SK-N-MC (cell line): ENCODE data around the gene ATP6V0B.

ENCODE experiments used
- DNase-seq: peaks from one replicate; pipeline ENCODE4 v3.0.0-alpha.2; 2011; ENCODE audit warnings: low read depth, low spot score
- H3K27ac ChIP-seq: fragments of 200-600 bp; sonication (generic); 2 replicates; pipeline ENCODE4 v1.5.1; 2016; ENCODE audit warnings: mixed run types
- H3K36me3 ChIP-seq: fragments of 200-600 bp; sonication (generic); 2 replicates; pipeline ENCODE4 v1.6.1; 2017; ENCODE audit warnings: antibody characterized with exemption, low read length, mixed read lengths; ENCODE audit not compliant: insufficient read depth
- H3K4me3 ChIP-seq: fragments of 200-600 bp; sonication (generic); 2 replicates; pipeline ENCODE4 v1.5.1; 2016
- H3K9ac ChIP-seq: fragments of 200-600 bp; sonication (generic); 2 replicates; pipeline ENCODE4 v1.8.0; 2017; ENCODE audit warnings: mixed run types, mixed read lengths; ENCODE audit not compliant: insufficient read length
- H3K9me3 ChIP-seq: fragments of 200-600 bp; sonication (generic); 2 replicates; pipeline ENCODE4 v1.6.1; 2017; ENCODE audit warnings: low read depth, mild to moderate bottlenecking, antibody characterized with exemption, low read length, moderate library complexity, mixed read lengths
- EZH2 ChIP-seq: fragments of 200-600 bp; sonication (generic); IDR thresholded peaks from one replicate; pipeline ENCODE4 v1.6.1; 2017; ENCODE audit warnings: antibody characterized with exemption
- FOXP2 ChIP-seq: optimal IDR thresholded peaks from 2 replicates; pipeline ENCODE3; 2011; ENCODE audit warnings: mild to moderate bottlenecking, moderate library complexity; ENCODE audit not compliant: insufficient read depth; ENCODE audit errors: extremely low read length, control extremely low read depth
- POLR2AphosphoS5 ChIP-seq: IDR thresholded peaks from 2 replicates; pipeline ENCODE4 v1.6.1; 2012; ENCODE audit warnings: mild to moderate bottlenecking, low read depth, low read length, borderline replicate concordance

ATP6V0B gene

GRCh38 chr1:43996733-43997115 lies 22.0 kb downstream of the ATP6V0B start:
- no peak overlapping the region for H3K27ac ChIP-seq
- H3K9me3 ChIP-seq, result no peaks in the 10 kb centered on the region

GRCh38 chr1:43997295-43997999 lies 22.7 kb downstream of the ATP6V0B start:
- H3K4me3 ChIP-seq, result no peak overlapping the region
- H3K36me3 ChIP-seq, result peaks cover 17% of the 10 kb centered on the region; the same call in 1 of the 2 replicates
- H3K9ac ChIP-seq, result no peak overlapping the region
- no peak for TF ChIP-seq POLR2AphosphoS5
- TF ChIP-seq FOXP2, result no peak
- no peak for DNase-seq
- no peaks in the 10 kb centered on the region for H3K9me3 ChIP-seq
- H3K27ac ChIP-seq, result no peak overlapping the region

More at GRCh38 chr1:43996733-43997115, 22.0 kb downstream of the ATP6V0B start:
- H3K9ac ChIP-seq, result no peak overlapping the region
- TF ChIP-seq POLR2AphosphoS5, result no peak
- no peak for TF ChIP-seq FOXP2
- TF ChIP-seq EZH2, result no peak
- H3K4me3 ChIP-seq, result no peak overlapping the region
- no peak for DNase-seq
- peaks cover 13% of the 10 kb centered on the region; the same call in 1 of the 2 replicates for H3K36me3 ChIP-seq

GRCh38 chr1:43998000-43998378 lies 23.2 kb downstream of the ATP6V0B start:
- Histone ChIP-seq H3K9me3 (no peaks in the 10 kb centered on the region), H3K4me3 (no peak overlapping the region), H3K36me3 (peaks cover 21% of the 10 kb centered on the region; the same call in 1 of the 2 replicates), H3K9ac (no peak overlapping the region), H3K27ac (no peak overlapping the region)
- TF ChIP-seq EZH2 (no peak), FOXP2 (no peak), POLR2AphosphoS5 (no peak)
- DNase-seq, result no peak

- H3K27ac ChIP-seq, result no peak overlapping the region
- TF ChIP-seq EZH2 (no peak), FOXP2 (no peak), POLR2AphosphoS5 (no peak)
- no peak overlapping the region for H3K4me3 ChIP-seq
- H3K9me3 ChIP-seq, result no peaks in the 10 kb centered on the region
- peaks cover 25% of the 10 kb centered on the region; the same call in 1 of the 2 replicates for H3K36me3 ChIP-seq
- DNase-seq, result no peak
- H3K9ac ChIP-seq, result no peak overlapping the region
Observed at GRCh38 chr1:43999455-43999854, 24.7 kb downstream of the ATP6V0B start.

- no peak overlapping the region for H3K9ac ChIP-seq
Observed at GRCh38 chr1:44000122-44000665, 25.4 kb downstream of the ATP6V0B start.

GRCh38 chr1:44002165-44002564 lies 27.4 kb downstream of the ATP6V0B start:
- TF ChIP-seq FOXP2 (no peak), POLR2AphosphoS5 (no peak), EZH2 (no peak)
- Histone ChIP-seq H3K9ac (no peak overlapping the region), H3K9me3 (no peaks in the 10 kb centered on the region), H3K36me3 (peaks cover 40% of the 10 kb centered on the region; the same call in 1 of the 2 replicates), H3K27ac (no peak overlapping the region), H3K4me3 (no peak overlapping the region)
- DNase-seq, result no peak

More at GRCh38 chr1:44000122-44000665, 25.4 kb downstream of the ATP6V0B start:
- Histone ChIP-seq H3K4me3 (no peak overlapping the region), H3K27ac (no peak overlapping the region), H3K36me3 (peaks cover 32% of the 10 kb centered on the region; the same call in 1 of the 2 replicates), H3K9me3 (no peaks in the 10 kb centered on the region)
- no peak for TF ChIP-seq FOXP2
- no peak for TF ChIP-seq EZH2
- TF ChIP-seq POLR2AphosphoS5, result no peak
- no peak for DNase-seq

- no peak for DNase-seq
- Histone ChIP-seq H3K36me3 (peaks cover 40% of the 10 kb centered on the region; the same call in 1 of the 2 replicates), H3K4me3 (no peak overlapping the region), H3K9ac (no peak overlapping the region), H3K9me3 (no peaks in the 10 kb centered on the region), H3K27ac (no peak overlapping the region)
- TF ChIP-seq FOXP2, result no peak
- no peak for TF ChIP-seq EZH2
- no peak for TF ChIP-seq POLR2AphosphoS5
Observed at GRCh38 chr1:44002606-44003157, 27.9 kb downstream of the ATP6V0B start.

GRCh38 chr1:44008259-44008658 lies 33.5 kb downstream of the ATP6V0B start:
- TF ChIP-seq POLR2AphosphoS5, result no peak
- no peak for TF ChIP-seq EZH2
- no peak for TF ChIP-seq FOXP2
- H3K4me3 ChIP-seq, result no peak overlapping the region
- DNase-seq, result no peak
- H3K9ac ChIP-seq, result no peak overlapping the region
- peaks cover 32% of the 10 kb centered on the region; the same call in 1 of the 2 replicates for H3K36me3 ChIP-seq
- H3K9me3 ChIP-seq, result no peaks in the 10 kb centered on the region
- H3K27ac ChIP-seq, result no peak overlapping the region
